K562 (cell line): ENCODE measurements around the gene C17orf113. TPM values are rescaled to one million over a fixed set of nuclear protein-coding genes. Genes with fewer than 3 reads are reported as not detected.

Source experiments
- EP400 ChIP-seq: fragments of 450-650 bp; IDR thresholded peaks from 2 replicates; pipeline ENCODE4 v1.6.1; 2017; ENCODE audit warnings: antibody characterized with exemption, mild to moderate bottlenecking, moderate library complexity
- FOXK2 ChIP-seq, 2 experiments: fragments of 450-650 bp; IDR thresholded peaks in 1 of 2; conservative IDR thresholded peaks in 1 of 2; 2 replicates each; pipeline ENCODE4 v1.6.1; 2016; ENCODE audit warnings: low read depth in 2 of 2, mild to moderate bottlenecking in 1 of 2
- ILK ChIP-seq: fragments of 450-650 bp; IDR thresholded peaks from 2 replicates; pipeline ENCODE4 v1.6.1; 2016; ENCODE audit warnings: missing genetic modification characterization, low read depth, mild to moderate bottlenecking, missing compliant biosample characterization, moderate library complexity, borderline replicate concordance
- MAFF ChIP-seq: IDR thresholded peaks from 2 replicates; pipeline ENCODE4 v1.6.1; 2012; ENCODE audit warnings: low read length, improper control_type of control experiment
- MTA1 ChIP-seq: fragments of 450-650 bp; IDR thresholded peaks from 2 replicates; pipeline ENCODE4 v1.6.1; 2017; ENCODE audit warnings: borderline replicate concordance
- NFIC ChIP-seq: fragments of 450-650 bp; IDR thresholded peaks from 2 replicates; pipeline ENCODE4 v1.6.1; 2017; ENCODE audit warnings: mild to moderate bottlenecking, inconsistent platforms
- RAD21 ChIP-seq, 2 experiments: fragments of 250-450 bp in 1 of 2; fragments of 450-650 bp in 1 of 2; sonication (Bioruptor Pico) in 1 of 2; formaldehyde crosslinking in 1 of 2; IDR thresholded peaks in 1 of 2; conservative IDR thresholded peaks in 1 of 2; 2 replicates each; pipeline versions ENCODE4 v1.4.0 to v1.8.0; 2020 to 2022; ENCODE audit warnings: mild to moderate bottlenecking in 2 of 2, moderate library complexity in 1 of 2
- ZFPM2 ChIP-seq: fragments of 250-450 bp; sonication (Bioruptor Pico); IDR thresholded peaks from 2 replicates; pipeline ENCODE4 v1.5.1; 2022; ENCODE audit warnings: mild to moderate bottlenecking
- ZNF239 ChIP-seq: fragments of 250-450 bp; sonication (Bioruptor Pico); IDR thresholded peaks from 2 replicates; pipeline ENCODE4 v1.4.0; 2020; ENCODE audit warnings: mild to moderate bottlenecking
- ZNF274 ChIP-seq: IDR thresholded peaks from 2 replicates; pipeline ENCODE4 v1.6.1; 2011; ENCODE audit warnings: low read depth, mild to moderate bottlenecking, low read length, moderate library complexity, borderline replicate concordance
- ZNF316 ChIP-seq: fragments of 450-650 bp; IDR thresholded peaks from 2 replicates; pipeline ENCODE4 v1.6.1; 2016
- ZNF584 ChIP-seq: fragments of 200-800 bp; sonication (Bioruptor generic); IDR thresholded peaks from 2 replicates; pipeline ENCODE4 v1.6.1; 2016; ENCODE audit warnings: low read depth, mild to moderate bottlenecking, missing genetic modification characterization, missing compliant biosample characterization
- polyA plus RNA-seq, 8 experiments: library from polyadenylated mRNA; depleted of rRNA in 4 of 8; stranded (reverse) in 5 of 8; unstranded in 3 of 8; fragments of >200 nt; fragmentation: Nextera tagmentation in 2 of 8; fragmentation: Illumina TruSeq in 1 of 8; extraction: Ambion mirVana in 2 of 8; extraction: Trizol in 1 of 8; gene quantifications; 2 replicates each; pipeline versions ENCODE4 v1.2.1 to v1.2.3, GENCODE V29; 2011 to 2014; ENCODE audit warnings: inconsistent platforms in 1 of 8, missing spikeins in 1 of 8
- total RNA-seq, 7 experiments: library from RNA; depleted of rRNA in 6 of 7; stranded (reverse); fragments of >200 nt in 6 of 7; fragmentation: Illumina TruSeq in 2 of 7; extraction: Trizol in 2 of 7; gene quantifications; 2 replicates each; pipeline versions ENCODE4 v1.2.1 to v1.2.3, GENCODE V29; 2011 to 2021; ENCODE audit warnings: low replicate concordance in 1 of 7
- TF ChIP-seq, protein P1 (sequence below): fragments of 450-650 bp; formaldehyde crosslinking; IDR thresholded peaks from 2 replicates; pipeline ENCODE4 v1.4.0; 2022; ENCODE audit warnings: missing genetic modification characterization
- TF ChIP-seq, protein P2 (sequence below): fragments of 250-450 bp; sonication (Bioruptor Pico); IDR thresholded peaks from 2 replicates; pipeline ENCODE4 v1.5.0; 2021
- TF ChIP-seq, protein P3 (sequence below), 3 experiments: IDR thresholded peaks in 2 of 3; conservative IDR thresholded peaks in 1 of 3; 2 replicates each; pipeline ENCODE4 v1.5.1; 2011 to 2012; ENCODE audit warnings: low read length in 3 of 3, mild to moderate bottlenecking in 3 of 3, control low read depth in 2 of 3, improper control_type of control experiment in 1 of 3, inconsistent platforms in 1 of 3, low read depth in 1 of 3, mixed read lengths in 1 of 3, moderate library complexity in 1 of 3; ENCODE audit not compliant: insufficient read depth in 2 of 3
- TF ChIP-seq, protein P4 (sequence below): fragments of 200-800 bp; sonication (Bioruptor generic); IDR thresholded peaks from 2 replicates; pipeline ENCODE4 v1.6.1; 2017; ENCODE audit warnings: missing genetic modification characterization, missing compliant biosample characterization

C17orf113 gene
- total and polyA plus RNA-seq, 9 of the 15 experiments (the other 6 are each of a cell fraction or from before 2014, with no cell fraction given) = 0.10 to 1.2 (median 0.31) TPM

DNA sequence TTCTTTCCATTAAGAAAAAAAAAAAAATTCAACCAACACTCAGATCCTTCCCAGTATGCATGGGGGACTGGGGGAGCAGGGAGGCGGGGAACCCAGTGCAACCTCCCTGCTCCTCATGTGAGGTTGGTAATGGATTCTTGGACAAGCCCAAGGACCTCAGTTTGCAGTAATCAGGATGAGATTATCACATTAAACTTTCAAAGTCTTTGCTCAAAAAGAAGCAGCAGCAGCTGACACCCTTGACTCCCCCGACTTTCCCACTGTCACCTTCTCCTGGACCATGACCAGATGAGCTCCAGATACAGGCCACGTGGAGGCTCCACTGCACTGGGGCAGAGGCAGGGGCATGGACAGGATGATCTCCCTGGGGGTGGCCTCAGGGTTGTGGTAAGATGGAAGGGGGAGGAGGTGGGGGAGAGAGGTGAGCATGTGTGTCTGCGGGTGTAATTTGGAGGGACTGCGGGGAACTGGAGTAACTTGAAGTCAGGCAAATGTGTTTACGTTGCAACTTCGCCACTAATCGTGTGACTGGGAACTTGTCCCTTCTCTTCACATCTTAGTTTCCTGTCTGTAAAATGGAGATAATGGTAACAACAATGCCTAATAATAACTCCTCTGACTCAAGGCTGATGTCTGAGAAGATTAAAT lies 28.1 kb upstream of the C17orf113 start (continued):
- TF ChIP-seq, protein P1, sequence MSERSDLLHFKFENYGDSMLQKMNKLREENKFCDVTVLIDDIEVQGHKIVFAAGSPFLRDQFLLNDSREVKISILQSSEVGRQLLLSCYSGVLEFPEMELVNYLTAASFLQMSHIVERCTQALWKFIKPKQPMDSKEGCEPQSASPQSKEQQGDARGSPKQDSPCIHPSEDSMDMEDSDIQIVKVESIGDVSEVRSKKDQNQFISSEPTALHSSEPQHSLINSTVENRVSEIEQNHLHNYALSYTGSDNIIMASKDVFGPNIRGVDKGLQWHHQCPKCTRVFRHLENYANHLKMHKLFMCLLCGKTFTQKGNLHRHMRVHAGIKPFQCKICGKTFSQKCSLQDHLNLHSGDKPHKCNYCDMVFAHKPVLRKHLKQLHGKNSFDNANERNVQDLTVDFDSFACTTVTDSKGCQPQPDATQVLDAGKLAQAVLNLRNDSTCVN (CRISPR knock-in tag) = no peak
- TF ChIP-seq MTA1 (peak; percentile 15; the same call in 1 of the 2 replicates), MAFF (peak; percentile 72), RAD21 (CRISPR knock-in tag; conservative IDR thresholded peaks at IDR 0.05 in 1 of 2, IDR thresholded peaks at IDR 0.05 in 1 of 2) (peak in 1 of 2 experiments; percentile 26; a peak in 1 of 4 replicates), FOXK2 (conservative IDR thresholded peaks at IDR 0.05 in 1 of 2, IDR thresholded peaks at IDR 0.05 in 1 of 2; ENCODE audit: low read depth in 2 of 2) (0 out of 4 replicates have a peak, but pooled peaks of 1 of the 2 experiments have one; percentile 17), EP400 (0 out of 2 replicates have a peak, but pooled peaks have one; percentile 32), ZNF274 (no peak), ZNF316 (peak; percentile 94), ZNF584 (CRISPR knock-in tag) (no peak), ILK (no peak), ZNF239 (CRISPR knock-in tag) (no peak), ZFPM2 (CRISPR knock-in tag) (no peak), NFIC (peak; percentile 25; the same call in 1 of the 2 replicates)
- TF ChIP-seq, protein P2, sequence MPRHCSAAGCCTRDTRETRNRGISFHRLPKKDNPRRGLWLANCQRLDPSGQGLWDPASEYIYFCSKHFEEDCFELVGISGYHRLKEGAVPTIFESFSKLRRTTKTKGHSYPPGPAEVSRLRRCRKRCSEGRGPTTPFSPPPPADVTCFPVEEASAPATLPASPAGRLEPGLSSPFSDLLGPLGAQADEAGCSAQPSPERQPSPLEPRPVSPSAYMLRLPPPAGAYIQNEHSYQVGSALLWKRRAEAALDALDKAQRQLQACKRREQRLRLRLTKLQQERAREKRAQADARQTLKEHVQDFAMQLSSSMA (CRISPR knock-in tag) = no peak
- TF ChIP-seq, protein P3, sequence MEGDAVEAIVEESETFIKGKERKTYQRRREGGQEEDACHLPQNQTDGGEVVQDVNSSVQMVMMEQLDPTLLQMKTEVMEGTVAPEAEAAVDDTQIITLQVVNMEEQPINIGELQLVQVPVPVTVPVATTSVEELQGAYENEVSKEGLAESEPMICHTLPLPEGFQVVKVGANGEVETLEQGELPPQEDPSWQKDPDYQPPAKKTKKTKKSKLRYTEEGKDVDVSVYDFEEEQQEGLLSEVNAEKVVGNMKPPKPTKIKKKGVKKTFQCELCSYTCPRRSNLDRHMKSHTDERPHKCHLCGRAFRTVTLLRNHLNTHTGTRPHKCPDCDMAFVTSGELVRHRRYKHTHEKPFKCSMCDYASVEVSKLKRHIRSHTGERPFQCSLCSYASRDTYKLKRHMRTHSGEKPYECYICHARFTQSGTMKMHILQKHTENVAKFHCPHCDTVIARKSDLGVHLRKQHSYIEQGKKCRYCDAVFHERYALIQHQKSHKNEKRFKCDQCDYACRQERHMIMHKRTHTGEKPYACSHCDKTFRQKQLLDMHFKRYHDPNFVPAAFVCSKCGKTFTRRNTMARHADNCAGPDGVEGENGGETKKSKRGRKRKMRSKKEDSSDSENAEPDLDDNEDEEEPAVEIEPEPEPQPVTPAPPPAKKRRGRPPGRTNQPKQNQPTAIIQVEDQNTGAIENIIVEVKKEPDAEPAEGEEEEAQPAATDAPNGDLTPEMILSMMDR (IDR thresholded peaks at IDR 0.05 in 2 of 3, conservative IDR thresholded peaks at IDR 0.05 in 1 of 3; ENCODE audit: insufficient read depth in 2 of 3, low read depth in 1 of 3, low read length in 3 of 3) = peak in 1 of 3 experiments; percentile 19; a peak in 1 of 6 replicates
- TF ChIP-seq, protein P4, sequence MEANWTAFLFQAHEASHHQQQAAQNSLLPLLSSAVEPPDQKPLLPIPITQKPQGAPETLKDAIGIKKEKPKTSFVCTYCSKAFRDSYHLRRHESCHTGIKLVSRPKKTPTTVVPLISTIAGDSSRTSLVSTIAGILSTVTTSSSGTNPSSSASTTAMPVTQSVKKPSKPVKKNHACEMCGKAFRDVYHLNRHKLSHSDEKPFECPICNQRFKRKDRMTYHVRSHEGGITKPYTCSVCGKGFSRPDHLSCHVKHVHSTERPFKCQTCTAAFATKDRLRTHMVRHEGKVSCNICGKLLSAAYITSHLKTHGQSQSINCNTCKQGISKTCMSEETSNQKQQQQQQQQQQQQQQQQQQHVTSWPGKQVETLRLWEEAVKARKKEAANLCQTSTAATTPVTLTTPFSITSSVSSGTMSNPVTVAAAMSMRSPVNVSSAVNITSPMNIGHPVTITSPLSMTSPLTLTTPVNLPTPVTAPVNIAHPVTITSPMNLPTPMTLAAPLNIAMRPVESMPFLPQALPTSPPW (CRISPR knock-in tag) = peak; percentile 41; the same call in 1 of the 2 replicates
